Stimulated activated CD4-positive, alpha-beta T cell treated with anti-CD3 and anti-CD28 coated beads, Interleukin-2, amount 100 ng/mL, for 48 hours (primary cell): Measurements from ENCODE around the gene CPXM2.

ENCODE experiments used
- DNase-seq, 2 donors: peaks; one replicate each; pipeline ENCODE4 v3.0.0-alpha.2; 2020

The CPXM2 gene

DNA sequence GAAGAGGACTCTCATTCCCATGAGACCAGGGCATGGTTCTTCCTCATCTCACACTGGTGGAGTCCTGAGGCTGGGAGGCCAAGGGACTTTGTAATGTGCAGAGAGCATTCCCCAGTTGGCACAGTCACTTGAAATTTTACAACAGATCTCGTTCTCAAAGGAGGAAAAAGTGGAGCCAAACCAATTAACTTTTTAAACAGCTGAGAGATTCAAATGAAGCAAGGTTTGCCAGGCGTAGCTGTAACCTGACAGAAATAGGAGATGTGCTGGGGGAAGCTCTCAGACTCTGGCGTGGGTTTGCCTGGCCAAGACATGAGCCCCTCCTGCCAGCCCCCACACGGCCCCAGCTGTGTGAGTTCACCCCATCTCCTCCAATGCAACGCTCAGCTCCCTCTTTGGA lies 12.0 kb upstream of the CPXM2 start:
- DNase-seq: no peak

DNA sequence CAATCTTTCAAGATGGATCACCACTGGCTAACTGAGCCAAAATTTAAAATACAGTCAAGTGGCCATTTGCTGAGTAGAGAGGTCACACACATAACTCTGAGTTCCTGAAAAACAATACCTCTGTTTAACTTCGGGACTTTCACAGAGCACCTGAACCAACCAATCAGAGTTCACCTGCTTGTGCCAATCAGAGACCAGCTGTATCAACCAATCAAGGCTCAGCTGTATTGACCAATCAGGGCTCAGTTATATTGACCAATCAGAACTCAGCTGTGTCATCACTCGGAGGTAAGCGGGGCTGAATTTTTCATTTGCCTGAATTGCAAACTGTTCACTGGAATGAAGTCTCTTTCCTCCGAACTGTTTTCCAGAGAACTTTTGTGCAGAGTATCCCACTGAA lies 10.0 kb upstream of the CPXM2 start:
- DNase-seq: no peak

DNA sequence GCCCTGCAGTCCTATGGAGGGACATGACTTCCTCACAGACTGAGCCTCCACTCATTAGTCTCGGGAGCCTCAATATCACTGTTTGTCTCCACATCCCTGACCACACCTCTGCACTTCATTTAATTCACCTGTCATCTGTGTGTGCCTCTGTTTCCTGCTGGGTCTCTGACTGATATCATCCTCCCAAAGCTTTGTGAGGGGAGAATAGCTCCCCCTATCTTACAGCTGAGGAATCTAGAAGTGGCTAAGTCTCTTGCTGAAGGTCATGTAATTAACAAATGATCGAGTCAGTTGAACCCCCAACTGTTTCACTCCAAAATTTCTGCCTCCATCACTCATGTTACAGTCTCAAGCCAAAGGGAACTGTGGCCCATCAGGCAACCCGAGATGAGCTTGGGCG lies 5.5 kb upstream of the CPXM2 start:
- no peak for DNase-seq

DNA sequence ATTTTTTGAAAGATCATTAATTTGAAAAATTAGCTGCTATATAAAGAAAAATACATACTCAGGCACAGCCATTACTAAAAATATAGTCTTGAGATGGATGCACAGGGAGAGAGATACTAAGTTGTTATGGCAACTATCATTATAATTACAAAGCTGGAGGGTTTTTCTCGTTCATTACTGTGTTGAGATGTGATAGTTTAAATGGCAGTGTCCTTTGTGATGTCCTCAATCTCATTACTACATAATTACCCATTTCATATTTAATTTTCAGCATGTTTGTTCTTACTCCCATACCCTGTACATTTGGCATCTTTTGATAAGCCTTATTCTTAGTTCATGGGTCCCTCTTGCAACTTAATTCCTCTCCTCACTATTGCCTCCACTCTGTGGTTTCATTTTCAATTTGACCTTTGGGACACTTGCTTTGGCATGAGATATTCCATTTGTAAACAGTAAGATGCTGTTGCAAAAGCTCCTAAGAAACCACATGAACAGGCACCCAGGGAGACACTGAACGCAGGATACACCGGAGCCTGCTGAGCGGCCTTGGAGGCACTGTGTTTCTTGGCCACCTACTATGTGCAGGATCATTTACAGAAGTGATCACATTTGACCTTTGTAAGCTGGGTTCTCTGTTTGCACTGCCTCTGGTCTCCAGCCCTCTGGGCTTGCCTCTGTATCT lies 4.8 kb upstream of the CPXM2 start:
- DNase-seq: no peak

DNA sequence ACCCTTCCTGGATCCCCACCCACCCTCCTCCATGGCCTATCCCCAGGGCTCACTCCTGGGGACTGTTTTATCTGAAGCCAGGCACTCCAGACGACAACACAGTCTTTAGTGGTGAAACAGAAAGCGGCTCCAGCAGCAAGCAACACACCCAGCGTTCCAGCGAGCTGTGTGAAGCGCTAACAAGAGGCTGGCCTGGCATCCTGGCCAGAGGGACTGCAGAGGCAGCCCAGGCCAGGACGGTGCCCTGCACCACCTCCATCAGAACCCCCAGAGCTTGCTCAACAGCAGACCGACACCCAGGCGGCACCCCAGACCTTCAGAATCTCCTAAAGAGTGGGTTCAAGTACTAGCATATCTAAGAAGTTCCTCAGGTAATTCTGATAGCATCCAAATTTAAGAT lies 2.0 kb upstream of the CPXM2 start:
- no peak for DNase-seq

DNA sequence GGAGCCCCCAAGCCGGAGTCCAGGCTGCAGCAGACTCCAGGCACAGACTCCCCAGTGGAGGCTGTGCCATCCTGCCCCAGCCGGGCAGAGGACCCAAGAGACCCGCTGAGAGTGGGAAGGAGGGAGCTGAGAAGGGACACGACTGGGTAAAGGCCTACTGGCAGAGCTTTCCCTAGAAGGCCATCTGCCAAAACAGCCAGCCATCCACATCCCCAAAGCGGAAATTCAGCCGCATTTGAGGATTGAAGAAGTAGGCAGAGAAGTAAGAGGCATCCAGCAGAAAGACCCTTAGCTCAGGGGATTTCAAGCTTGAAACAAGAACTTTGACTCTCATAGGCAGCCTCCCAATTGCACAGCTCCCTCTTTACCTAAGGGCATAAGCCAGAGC lies 857 bp downstream of the CPXM2 start:
- no peak for DNase-seq

DNA sequence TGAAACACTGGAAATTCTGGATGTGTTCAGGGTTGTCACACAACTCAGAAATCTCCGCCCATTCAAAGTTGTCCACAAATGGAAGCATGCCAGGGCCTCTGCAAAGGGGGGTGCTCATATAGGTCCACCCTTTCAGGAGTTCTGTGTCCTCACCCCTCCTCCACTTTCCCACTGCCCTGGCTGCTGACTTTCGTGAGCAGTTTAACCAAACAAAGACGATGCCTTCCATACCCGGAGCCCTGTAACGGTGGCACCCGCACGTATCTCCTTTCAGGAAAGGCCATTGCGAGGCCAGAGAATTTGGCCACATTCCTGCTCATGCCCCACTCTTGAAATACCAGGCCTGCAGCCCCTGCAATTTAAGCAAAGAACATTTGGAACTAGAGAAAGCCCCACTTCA lies 1.4 kb downstream of the CPXM2 start:
- DNase-seq: no peak

DNA sequence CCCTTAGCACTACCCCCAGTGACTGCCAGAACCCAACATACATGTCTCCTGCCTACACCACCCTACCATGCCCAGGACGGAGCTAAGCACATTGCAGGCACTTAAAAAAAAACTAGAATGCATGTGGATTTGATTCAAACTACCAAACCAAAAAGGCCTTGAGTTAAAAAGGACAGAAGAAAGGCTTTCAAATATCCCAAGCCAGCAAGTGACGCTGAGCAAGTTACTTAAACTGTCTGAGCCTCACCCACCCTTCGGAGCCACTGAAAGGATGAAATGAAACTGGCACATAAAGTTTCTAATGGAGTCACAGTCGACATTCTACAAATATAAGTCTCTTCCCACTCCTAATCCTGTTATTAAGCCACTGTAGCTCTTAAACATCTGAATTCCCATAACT lies 1.8 kb downstream of the CPXM2 start:
- no peak for DNase-seq

DNA sequence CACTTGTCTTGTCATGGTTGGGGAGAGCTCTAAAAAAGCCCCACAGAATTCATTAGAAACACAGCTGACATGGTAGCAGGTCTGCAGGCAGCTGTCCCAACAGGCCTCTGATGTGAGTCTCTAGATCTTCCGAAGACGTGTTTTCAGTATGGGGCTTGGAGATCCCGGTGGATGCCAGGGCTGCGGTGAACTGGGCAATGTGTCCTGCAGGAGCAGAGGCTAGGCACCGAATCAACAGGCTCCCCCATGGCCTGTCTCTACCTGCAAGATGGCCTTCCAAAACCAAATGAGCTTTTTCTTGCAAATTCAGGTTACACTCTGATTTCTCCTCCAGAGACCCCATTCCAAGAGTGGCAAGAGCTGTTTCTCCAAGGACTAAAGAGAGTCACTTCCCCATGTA lies 2.9 kb downstream of the CPXM2 start:
- DNase-seq: no peak

DNA sequence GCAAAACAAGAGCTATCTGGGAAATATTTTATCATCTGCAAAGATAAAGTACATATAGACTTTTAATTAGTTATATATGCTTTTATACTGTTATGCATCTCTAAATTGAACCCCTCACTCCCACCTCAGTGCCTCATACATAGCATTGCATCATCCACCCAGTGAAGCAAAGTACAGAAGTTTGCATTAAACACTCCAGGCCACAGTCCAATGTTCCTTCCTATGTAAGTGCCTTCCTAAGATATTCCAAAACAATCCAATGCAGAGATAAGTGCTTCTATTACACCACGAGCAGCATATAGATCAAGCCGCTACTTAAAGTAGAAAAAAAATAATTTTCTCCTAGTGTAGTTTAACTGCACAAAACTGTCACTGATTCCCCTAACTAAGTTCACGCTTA lies 3.4 kb downstream of the CPXM2 start:
- no peak for DNase-seq

DNA sequence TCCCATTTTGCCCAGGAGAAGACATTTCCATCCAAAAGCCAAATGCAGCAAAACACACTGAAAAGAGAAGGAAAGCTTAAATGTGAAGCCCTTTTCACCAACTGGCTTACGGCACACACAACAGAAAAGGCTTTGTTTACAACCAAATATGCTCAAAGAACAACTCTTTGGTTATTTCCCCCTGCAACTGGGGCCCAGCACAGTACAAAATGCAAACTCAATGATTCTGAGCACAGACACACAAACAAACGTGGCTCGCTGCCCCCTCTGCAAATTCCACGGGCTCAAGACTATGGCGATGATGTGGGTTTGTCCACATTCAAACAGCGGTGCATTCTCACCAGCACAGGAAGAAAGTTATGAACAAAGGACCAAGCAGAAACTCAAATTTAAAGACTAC lies 5.3 kb downstream of the CPXM2 start:
- no peak for DNase-seq

DNA sequence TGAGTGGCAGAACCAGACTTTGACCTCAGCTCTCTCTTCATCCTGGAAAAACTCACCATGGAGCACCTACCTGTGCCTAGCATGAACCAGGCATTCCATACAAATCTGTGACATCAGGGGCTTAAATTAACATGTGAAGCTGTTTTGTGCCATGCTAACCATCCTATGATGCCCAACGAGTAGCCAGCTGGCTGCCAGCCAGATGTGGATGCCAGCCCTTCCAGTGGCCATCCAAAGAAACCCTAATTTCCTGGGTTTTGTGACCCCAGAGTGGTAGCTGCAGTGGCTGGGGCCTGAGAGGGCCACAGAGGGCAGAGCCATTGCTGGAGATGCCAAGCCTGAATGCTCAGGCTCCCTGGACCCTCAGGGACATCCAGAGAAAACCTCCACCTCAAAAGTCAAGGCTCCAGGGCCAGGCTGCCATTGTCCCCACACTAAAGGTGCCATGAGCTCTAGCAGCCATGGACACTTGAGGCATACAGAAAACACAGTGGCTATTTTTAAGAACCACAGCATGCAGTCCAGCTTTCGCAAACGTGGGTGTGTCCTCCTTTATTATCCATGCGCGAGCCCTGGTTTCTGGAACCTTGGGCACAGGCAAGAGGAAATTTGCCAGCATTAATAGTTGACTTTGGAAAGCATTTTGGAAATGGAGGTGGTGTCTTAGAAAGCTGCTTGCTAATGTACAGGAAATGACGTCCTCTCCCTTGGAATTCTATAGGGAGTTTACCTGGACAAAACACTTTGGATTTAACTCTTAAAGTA lies 6.0 kb downstream of the CPXM2 start:
- DNase-seq: no peak

DNA sequence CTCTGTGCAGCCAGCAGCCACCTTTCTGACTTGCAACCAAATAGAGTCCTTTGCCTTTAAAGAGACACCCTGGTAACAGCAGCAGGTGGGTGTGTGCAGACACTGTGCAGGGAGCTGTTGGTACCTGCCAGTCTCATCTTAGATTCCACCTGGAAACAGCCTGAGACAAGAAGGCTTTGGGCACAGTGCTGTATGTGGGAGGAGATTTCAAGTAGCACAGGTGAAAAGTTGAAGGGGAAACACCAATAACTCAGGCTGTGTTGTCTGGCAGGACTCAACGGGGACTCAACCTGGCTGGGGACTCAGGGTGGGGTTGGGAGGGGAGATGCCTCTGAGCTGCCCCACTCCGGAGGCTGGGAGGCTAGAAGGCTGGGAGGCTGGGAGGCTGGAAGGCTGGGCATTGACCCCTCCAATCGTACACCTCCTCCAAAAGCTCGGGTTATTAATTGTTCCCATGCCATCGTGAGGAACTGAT lies 6.7 kb downstream of the CPXM2 start:
- no peak for DNase-seq

DNA sequence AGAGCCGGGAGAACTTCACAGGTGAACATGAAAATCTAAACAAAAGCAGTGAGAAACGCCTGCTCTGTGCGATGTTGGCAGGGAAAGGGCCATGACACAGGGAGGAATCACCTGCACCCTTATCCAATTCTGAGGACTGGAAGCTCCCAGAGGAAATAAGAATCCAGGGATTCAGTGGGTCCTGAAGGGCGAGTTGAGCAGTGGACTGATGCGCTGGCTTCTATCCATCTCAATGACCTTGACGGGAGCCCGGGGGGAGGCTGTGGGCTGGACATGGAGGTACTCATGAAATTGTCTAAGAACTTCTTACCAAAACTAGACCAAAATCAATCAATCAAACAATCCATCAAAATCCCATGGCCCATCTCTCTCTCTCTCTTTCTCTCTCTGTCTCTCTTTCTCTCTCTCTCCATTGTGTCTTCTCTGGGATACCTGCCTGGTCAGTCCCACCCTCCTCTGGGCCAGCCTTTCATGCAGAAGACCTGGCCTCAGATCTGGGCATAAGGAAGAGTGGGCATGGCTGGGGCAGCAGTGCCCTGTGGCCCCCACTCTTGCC lies 7.2 kb downstream of the CPXM2 start:
- no peak for DNase-seq

DNA sequence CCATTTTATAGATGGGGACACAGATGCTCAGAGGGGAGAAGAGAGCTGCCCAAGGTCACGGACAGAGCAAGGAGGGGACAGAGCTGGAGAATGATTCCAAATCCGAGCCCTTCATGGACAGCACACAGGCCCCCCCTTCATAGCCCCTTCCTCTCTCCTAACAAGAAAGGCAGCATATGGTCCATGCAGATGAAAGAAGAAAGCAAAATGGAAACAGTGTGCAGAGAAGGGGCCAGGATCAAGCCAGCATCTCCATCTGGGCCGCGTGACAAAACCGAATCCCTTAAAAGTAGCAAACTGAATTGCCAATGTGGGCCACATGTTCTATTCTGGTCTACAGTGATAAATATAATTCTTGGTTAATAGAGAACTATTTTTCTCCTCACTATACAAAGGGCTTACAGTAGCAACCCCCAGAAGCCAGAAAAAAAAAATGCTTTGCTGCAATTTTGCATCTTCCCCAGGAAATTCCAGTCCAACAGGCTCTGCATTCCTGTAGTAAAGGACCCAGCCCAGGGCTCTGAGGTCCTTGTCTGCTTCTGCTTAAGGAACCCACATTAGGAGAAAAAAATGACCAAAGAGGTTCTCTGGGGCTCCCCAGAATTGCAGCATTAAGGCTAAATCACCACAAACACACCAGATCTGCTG lies 7.8 kb downstream of the CPXM2 start:
- DNase-seq: no peak

DNA sequence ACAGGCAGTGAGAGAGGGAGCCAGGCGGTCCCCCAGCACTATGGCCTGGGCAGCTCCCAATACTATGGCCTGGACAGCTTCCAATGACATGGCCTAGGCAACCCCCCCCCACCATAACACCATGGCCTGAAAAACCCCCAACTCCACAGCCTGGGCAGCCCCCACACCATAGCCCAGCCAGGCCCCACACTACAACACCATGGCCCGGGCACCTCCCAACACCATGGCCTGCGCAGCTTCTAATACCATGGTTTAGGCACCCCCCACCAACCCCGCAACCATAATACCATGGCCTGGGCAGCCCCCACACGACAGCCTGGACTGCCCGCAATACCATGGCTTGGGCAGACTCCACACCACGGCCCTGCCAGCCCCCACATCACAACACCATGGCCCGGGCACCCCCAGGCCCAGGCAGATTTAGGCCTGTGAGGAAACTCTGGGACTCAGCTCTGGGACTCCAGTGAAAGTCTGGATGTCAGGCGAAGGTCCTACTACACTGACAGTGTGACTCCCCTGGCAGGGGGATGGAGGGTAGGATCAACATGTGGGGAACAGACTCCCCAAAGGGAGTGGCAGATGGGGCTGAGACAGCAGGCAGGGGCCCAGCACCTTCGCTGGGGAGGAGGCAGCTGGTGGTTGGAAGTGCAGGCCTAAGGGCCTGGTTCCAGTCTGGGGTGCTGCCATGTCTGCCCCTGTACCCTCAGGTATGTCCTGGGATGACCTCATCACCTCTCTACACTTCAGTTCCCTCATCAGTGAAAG lies 8.7 kb downstream of the CPXM2 start:
- DNase-seq: no peak

DNA sequence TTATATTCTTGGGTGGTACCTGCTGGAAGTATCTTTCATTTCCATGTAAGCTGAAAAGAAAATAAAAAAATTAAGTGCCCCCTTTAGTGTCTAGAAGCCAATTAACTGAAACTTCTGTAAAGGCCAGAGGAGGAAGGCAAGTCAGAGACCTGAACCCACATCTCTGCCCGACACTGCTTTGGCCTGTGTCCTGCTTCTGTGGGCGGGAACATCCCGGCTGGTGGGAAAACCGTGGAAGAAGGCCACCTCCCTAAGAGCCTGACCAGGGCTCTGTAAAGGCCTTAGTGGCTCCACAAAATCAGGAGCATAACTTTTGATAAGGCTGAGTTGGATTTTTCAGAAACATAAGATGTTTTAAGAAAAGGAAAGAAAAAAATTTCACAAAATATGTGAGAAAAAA lies 9.4 kb downstream of the CPXM2 start:
- no peak for DNase-seq

DNA sequence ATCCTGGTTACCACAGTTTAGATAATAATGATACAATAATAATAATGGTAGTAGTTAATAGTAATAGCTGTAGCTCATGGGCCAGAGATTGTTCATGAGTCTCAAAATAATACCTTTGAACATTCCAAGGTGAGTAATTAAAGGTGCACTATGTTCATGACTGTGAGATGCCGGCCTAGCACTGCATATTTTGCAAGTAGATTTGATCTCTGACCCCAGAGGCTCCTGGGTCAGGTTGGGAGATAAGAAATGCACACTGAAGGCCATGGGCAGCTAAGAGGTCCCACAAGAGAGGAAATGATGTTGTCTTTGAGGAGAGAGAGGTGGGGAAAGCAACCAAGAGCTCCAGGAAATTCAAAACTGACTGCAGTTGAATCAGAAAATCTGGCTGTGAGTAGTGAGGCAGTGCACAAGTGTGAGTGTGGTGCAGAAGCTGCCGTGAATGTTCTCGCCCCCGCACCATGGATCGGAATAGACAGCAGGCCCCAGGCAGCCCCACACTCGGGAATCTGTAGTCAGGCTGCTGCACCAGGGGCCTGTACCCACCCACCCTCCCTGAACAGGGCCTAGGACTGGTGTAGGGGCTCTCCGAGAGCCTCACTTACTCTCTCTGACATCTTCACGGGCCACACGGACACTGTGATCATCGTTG lies 11.9 kb downstream of the CPXM2 start:
- DNase-seq: no peak

DNA sequence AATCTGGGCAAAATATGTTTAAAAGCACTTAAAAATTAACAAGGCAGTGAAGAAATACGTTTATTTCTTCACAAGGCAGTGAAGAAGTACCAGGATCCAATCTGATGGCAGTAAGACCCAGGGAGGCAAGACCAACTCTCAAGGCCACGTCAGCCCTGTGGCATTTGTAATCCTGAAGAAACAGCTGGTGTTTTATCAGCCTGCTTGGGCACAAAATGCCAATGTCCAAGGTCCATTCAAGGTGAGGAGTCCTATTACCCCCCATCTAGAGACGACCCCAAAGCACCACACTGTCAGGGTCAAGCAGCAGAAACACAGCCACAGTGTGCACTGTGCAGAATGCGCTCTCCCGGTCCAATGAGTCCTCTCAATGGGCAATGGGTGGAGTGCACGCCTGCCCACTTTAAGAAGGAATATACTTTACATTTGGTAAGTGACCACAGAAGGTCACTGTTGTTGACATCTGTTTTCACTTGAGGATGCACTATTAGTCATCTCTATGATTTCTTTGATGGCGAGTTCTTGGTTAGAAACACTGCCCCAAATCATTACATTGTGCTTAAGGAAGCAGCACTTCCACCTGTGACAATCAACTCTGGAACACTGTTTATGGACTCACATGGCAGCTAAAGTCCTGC lies 12.8 kb downstream of the CPXM2 start:
- no peak for DNase-seq

DNA sequence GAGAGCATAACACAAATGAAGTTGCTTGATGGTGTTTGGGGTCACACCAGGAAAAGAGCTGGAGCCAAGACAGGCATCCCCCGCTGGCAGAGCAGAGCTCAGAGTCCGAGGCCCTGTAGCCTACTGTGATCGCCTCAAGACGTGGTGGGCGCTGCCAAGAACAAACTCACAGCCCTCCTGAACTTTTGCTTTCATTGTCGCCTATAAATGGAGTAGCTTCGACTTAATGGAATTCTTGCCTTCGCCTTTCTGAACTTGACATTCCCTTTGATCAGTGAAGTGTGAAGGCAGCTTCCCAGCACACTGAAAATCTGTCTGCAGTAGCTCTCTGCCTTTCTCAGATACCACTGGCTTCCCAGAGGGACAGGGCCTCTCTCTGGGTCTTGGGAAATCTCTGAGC lies 21.3 kb downstream of the CPXM2 start:
- DNase-seq: no peak

DNA sequence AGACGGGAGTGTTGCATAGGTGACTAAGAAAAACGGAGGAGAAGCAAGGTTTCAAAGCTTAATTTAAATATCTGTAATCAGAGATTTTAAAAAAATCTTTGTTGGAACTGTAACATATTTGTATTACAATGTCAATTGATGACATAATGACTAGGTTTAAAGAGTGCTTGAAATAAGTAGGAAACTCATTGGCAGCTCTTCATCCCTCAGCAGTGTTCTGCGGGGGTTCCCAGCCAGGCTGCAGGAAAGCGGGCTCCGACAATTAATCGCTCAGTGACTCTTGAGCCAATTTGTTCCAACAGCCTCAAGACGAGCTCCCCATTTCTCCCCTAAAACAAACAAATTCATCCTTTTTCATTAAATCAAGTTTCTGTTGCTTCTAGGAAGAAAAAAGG lies 22.6 kb downstream of the CPXM2 start:
- no peak for DNase-seq
